Neural cell (in vitro differentiated cells): ENCODE measurements around the gene MYRIP.

ENCODE experiments used
- EP300 ChIP-seq: fragments of 450-650 bp; conservative IDR thresholded peaks from 2 replicates; pipeline ENCODE4 v1.6.1; 2014; ENCODE audit warnings: antibody characterized with exemption, mild to moderate bottlenecking, moderate library complexity; ENCODE audit not compliant: poor library complexity, severe bottlenecking
- EZH2 ChIP-seq: fragments of 200-600, 300-800 bp; shearing (Covaris generic), sonication (generic); IDR thresholded peaks from 2 replicates; pipeline ENCODE4 v1.6.1; 2014; ENCODE audit warnings: antibody characterized with exemption, low read length, borderline replicate concordance, mild to moderate bottlenecking; ENCODE audit not compliant: insufficient read depth, poor library complexity, severe bottlenecking
- MXI1 ChIP-seq: fragments of 450-650 bp; conservative IDR thresholded peaks from 2 replicates; pipeline ENCODE4 v1.6.1; 2014; ENCODE audit warnings: antibody characterized with exemption, mild to moderate bottlenecking; ENCODE audit not compliant: poor library complexity, severe bottlenecking
- REST ChIP-seq: IDR thresholded peaks from 2 replicates; pipeline ENCODE4 v1.6.1; 2012; ENCODE audit warnings: borderline replicate concordance
- TAF1 ChIP-seq: IDR thresholded peaks from 2 replicates; pipeline ENCODE4 v1.6.1; 2012; ENCODE audit warnings: low read depth
- TF ChIP-seq, protein P1 (sequence below): fragments of 450-650 bp; IDR thresholded peaks from 2 replicates; pipeline ENCODE4 v1.5.1; 2014; ENCODE audit warnings: antibody characterized with exemption, mild to moderate bottlenecking, moderate library complexity; ENCODE audit not compliant: poor library complexity, severe bottlenecking

DNA sequence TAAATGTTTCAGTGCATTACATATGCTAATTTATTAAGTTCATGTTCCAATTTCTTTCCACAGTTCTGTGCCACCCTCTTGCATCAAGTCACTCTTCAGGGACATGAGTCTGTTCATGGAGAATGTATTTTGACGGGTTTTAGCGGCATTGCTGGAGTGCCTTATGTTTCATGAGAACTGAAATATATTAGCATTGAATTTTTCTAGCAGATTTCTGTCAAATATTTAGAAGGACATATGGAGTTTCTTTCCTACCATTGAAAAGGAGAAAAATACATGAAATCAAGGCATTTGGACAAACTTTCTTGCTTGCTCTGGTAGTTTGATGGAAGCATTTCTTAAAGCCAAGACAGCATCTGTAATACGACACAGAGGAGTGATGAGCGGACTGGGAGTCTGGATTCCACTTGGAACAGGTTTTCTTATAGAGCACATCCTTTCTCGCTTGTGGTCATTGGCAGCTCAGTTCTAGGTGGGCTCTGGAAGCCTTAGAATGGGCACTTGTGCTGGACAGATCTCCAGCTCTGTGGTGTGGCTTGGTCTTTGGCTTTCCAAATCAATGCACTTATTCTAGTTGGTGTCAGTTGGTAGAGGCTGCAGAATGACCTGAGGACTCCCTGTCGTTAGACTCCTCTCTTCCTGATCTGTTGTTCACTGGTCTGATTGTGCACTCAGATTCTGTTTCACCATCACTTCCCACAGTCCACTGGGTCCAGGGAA lies 415.5 kb downstream of the MYRIP start:
- TF ChIP-seq, protein P1, sequence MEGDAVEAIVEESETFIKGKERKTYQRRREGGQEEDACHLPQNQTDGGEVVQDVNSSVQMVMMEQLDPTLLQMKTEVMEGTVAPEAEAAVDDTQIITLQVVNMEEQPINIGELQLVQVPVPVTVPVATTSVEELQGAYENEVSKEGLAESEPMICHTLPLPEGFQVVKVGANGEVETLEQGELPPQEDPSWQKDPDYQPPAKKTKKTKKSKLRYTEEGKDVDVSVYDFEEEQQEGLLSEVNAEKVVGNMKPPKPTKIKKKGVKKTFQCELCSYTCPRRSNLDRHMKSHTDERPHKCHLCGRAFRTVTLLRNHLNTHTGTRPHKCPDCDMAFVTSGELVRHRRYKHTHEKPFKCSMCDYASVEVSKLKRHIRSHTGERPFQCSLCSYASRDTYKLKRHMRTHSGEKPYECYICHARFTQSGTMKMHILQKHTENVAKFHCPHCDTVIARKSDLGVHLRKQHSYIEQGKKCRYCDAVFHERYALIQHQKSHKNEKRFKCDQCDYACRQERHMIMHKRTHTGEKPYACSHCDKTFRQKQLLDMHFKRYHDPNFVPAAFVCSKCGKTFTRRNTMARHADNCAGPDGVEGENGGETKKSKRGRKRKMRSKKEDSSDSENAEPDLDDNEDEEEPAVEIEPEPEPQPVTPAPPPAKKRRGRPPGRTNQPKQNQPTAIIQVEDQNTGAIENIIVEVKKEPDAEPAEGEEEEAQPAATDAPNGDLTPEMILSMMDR = no peak
- no peak for TF ChIP-seq EZH2
- TF ChIP-seq EP300 = no peak
- TF ChIP-seq MXI1 = no peak
- TF ChIP-seq REST = no peak
- TF ChIP-seq TAF1 = no peak
